K562 (cell line): ENCODE measurements around the gene CDH19. TPM values are rescaled to one million over a fixed set of nuclear protein-coding genes. Genes with fewer than 3 reads are reported as not detected.

Source experiments
- ATAC-seq: fragments of 200-7000 bp; cut with Tn5 transposase; 3 replicates; pipeline ENCODE4 v1.9.1; 2020; ENCODE audit warnings: moderate library complexity
- BruUV-seq: library from RNA; stranded (reverse); fragments of 400-500 nt; replicated peaks from 2 replicates; lab custom pipeline; 2021; lab: Mats Ljungman, UMichigan
- CTCF ChIA-PET: fragments of 300-600 bp; formaldehyde crosslinking; extraction: SDS; loops from one replicate; lab custom pipeline; 2021; ENCODE audit warnings: low intra/inter-chr PET ratio; lab: Yijun Ruan, JAX
- POLR2A ChIA-PET: fragments of 300-600, 350-650 bp; sonication (Branson Sonifier 250); formaldehyde crosslinking; extraction: SDS; loops from one replicate; lab custom pipeline; 2021; ENCODE audit warnings: antibody characterized with exemption, inconsistent platforms; lab: Yijun Ruan, JAX
- DNase-seq, 4 experiments: peaks; one replicate each; pipeline versions ENCODE4 v3.0.0 to v3.0.0-alpha.2; 2011 to 2018; ENCODE audit warnings: low spot score in 3 of 4, mixed read lengths in 3 of 4; ENCODE audit errors: extremely low read depth in 1 of 4
- FAIRE-seq: peaks from 2 replicates; lab custom pipeline; 2011; peaks lifted over from hg19 to GRCh38; lab: Jason Lieb, UNC
- H2AFZ ChIP-seq: 2 replicates; pipeline ENCODE4 v1.6.0; 2011; ENCODE audit warnings: low read depth, low read length, control low read depth, inconsistent platforms
- H3K27ac ChIP-seq: fragments of 200-600 bp; 3 replicates; pipeline ENCODE4 v1.8.0; 2011; ENCODE audit warnings: low read depth, mild to moderate bottlenecking, control low read depth, inconsistent platforms, low read length, moderate library complexity, mixed read lengths; ENCODE audit errors: extremely low read depth
- H3K27me3 ChIP-seq, 2 experiments: fragments of 300-600 bp in 1 of 2; 2 replicates in 1 of 2; 3 replicates in 1 of 2; pipeline versions ENCODE4 v1.6.0 to v1.8.0; 2011; ENCODE audit warnings: inconsistent platforms in 2 of 2, low read length in 2 of 2, mild to moderate bottlenecking in 1 of 2, mixed read lengths in 1 of 2, moderate library complexity in 1 of 2; ENCODE audit not compliant: control insufficient read depth in 2 of 2, insufficient read depth in 2 of 2
- H3K36me3 ChIP-seq: fragments of 300-600 bp; 3 replicates; pipeline ENCODE4 v1.8.0; 2011; ENCODE audit warnings: mild to moderate bottlenecking, low read length, inconsistent platforms; ENCODE audit not compliant: control insufficient read depth, insufficient read depth
- H3K4me1 ChIP-seq, 2 experiments: fragments of 200-600 bp in 1 of 2; replicated peaks in 1 of 2; 2 replicates in 1 of 2; 3 replicates in 1 of 2; pipeline versions ENCODE4 v1.5.1 to v1.8.0; 2011; ENCODE audit warnings: inconsistent platforms in 2 of 2, low read length in 2 of 2, mild to moderate bottlenecking in 1 of 2, mixed read lengths in 1 of 2, moderate library complexity in 1 of 2; ENCODE audit not compliant: control insufficient read depth in 2 of 2, insufficient read depth in 2 of 2
- H3K4me2 ChIP-seq: 2 replicates; pipeline ENCODE4 v1.6.1; 2011; ENCODE audit warnings: low read length, control low read depth, inconsistent platforms, mixed read lengths; ENCODE audit not compliant: insufficient read depth
- H3K4me3 ChIP-seq: fragments of 200-600 bp; sonication (generic), shearing (Covaris generic); 2 replicates; pipeline ENCODE4 v1.5.1; 2016; ENCODE audit warnings: control low read depth, inconsistent platforms
- H3K79me2 ChIP-seq: fragments of 200-600 bp; 3 replicates; pipeline ENCODE4 v1.8.0; 2011; ENCODE audit warnings: low read length, inconsistent platforms; ENCODE audit not compliant: control insufficient read depth, insufficient read depth
- H3K9ac ChIP-seq, 2 experiments: 2 replicates each; pipeline versions ENCODE4 v1.6.0 to v1.6.1; 2011; ENCODE audit warnings: low read depth in 2 of 2, low read length in 2 of 2, control low read depth in 1 of 2, inconsistent platforms in 1 of 2, mild to moderate bottlenecking in 1 of 2, mixed read lengths in 1 of 2; ENCODE audit not compliant: insufficient read depth in 1 of 2
- H3K9me1 ChIP-seq: one replicate; pipeline ENCODE4 v1.6.0; 2011; ENCODE audit warnings: inconsistent platforms, mild to moderate bottlenecking, low read length, moderate library complexity; ENCODE audit not compliant: control insufficient read depth, insufficient read depth
- H3K9me3 ChIP-seq: replicated peaks from 2 replicates; pipeline ENCODE4 v1.5.1; 2011; ENCODE audit warnings: low read depth, low read length, inconsistent platforms; ENCODE audit not compliant: control insufficient read depth, insufficient read depth
- H4K20me1 ChIP-seq: replicated peaks from 2 replicates; pipeline ENCODE4 v1.6.1; 2011; ENCODE audit warnings: low read length, inconsistent platforms, mixed read lengths; ENCODE audit not compliant: control insufficient read depth, insufficient read depth
- BACH1 ChIP-seq: fragments of 200-800 bp; sonication (Bioruptor generic); IDR thresholded peaks from 2 replicates; pipeline ENCODE4 v1.6.1; 2016; ENCODE audit warnings: missing genetic modification characterization, missing compliant biosample characterization
- CREBBP ChIP-seq: IDR thresholded peaks from one replicate; pipeline ENCODE4 v1.6.1; 2012; ENCODE audit warnings: low read depth, mild to moderate bottlenecking, control low read depth, inconsistent platforms, low read length
- EP300 ChIP-seq: IDR thresholded peaks from 2 replicates; pipeline ENCODE4 v1.6.1; 2012; ENCODE audit warnings: low read length, improper control_type of control experiment
- ETV5 ChIP-seq: sonication (generic); formaldehyde crosslinking; IDR thresholded peaks from 2 replicates; pipeline ENCODE4 v1.4.0; 2020; ENCODE audit warnings: low read depth, mild to moderate bottlenecking, missing genetic modification reagents
- FIP1L1 ChIP-seq: fragments of 200-400 bp; formaldehyde crosslinking; IDR thresholded peaks from 2 replicates; pipeline ENCODE4 v1.6.1; 2018; ENCODE audit warnings: mild to moderate bottlenecking, low read depth, low read length; ENCODE audit not compliant: poor library complexity, severe bottlenecking
- GTF2B ChIP-seq: IDR thresholded peaks from 2 replicates; pipeline ENCODE4 v1.6.1; 2011; ENCODE audit not compliant: insufficient read length; ENCODE audit errors: extremely low read depth
- ILK ChIP-seq: fragments of 450-650 bp; IDR thresholded peaks from 2 replicates; pipeline ENCODE4 v1.6.1; 2016; ENCODE audit warnings: missing genetic modification characterization, low read depth, mild to moderate bottlenecking, missing compliant biosample characterization, moderate library complexity, borderline replicate concordance
- NFRKB ChIP-seq: fragments of 450-650 bp; IDR thresholded peaks from 2 replicates; pipeline ENCODE4 v1.6.1; 2016; ENCODE audit warnings: low read depth
- PPARD ChIP-seq: fragments of 250-450 bp; sonication (Bioruptor Pico); IDR thresholded peaks from 2 replicates; pipeline ENCODE4 v1.8.0; 2022; ENCODE audit warnings: inconsistent platforms, mild to moderate bottlenecking, moderate library complexity
- SREBF2 ChIP-seq: sonication (generic); formaldehyde crosslinking; IDR thresholded peaks from 2 replicates; pipeline ENCODE4 v1.4.0; 2020; ENCODE audit warnings: mild to moderate bottlenecking, missing genetic modification reagents
- XRCC5 ChIP-seq: fragments of 200-400 bp; formaldehyde crosslinking; IDR thresholded peaks from 2 replicates; pipeline ENCODE4 v1.6.1; 2017; ENCODE audit warnings: low read depth, mild to moderate bottlenecking, low read length
- ZFX ChIP-seq: sonication (generic); formaldehyde crosslinking; IDR thresholded peaks from 2 replicates; pipeline ENCODE4 v1.8.0; 2022; ENCODE audit warnings: mild to moderate bottlenecking, missing genetic modification reagents, moderate library complexity
- ZNF280B ChIP-seq: fragments of 250-450 bp; sonication (Bioruptor Pico); IDR thresholded peaks from 2 replicates; pipeline ENCODE4 v1.5.1; 2021; ENCODE audit warnings: mild to moderate bottlenecking
- in situ Hi-C: fragments of 300-500 bp; cut with MboI; formaldehyde crosslinking; loops from 4 replicates; pipeline ENCODE4 v1.15.0; 2018; ENCODE audit warnings: inconsistent platforms, mixed read lengths
- intact Hi-C: fragments of 100-400 bp; cut with micrococcal nuclease; formaldehyde crosslinking; loops from 2 replicates; pipeline ENCODE4 v1.14.2; 2022
- polyA plus RNA-seq, 8 experiments: library from polyadenylated mRNA; depleted of rRNA in 4 of 8; stranded (reverse) in 5 of 8; unstranded in 3 of 8; fragments of >200 nt; fragmentation: Nextera tagmentation in 2 of 8; fragmentation: Illumina TruSeq in 1 of 8; extraction: Ambion mirVana in 2 of 8; extraction: Trizol in 1 of 8; gene quantifications; 2 replicates each; pipeline versions ENCODE4 v1.2.1 to v1.2.3, GENCODE V29; 2011 to 2014; ENCODE audit warnings: inconsistent platforms in 1 of 8, missing spikeins in 1 of 8
- total RNA-seq, 7 experiments: library from RNA; depleted of rRNA in 6 of 7; stranded (reverse); fragments of >200 nt in 6 of 7; fragmentation: Illumina TruSeq in 2 of 7; extraction: Trizol in 2 of 7; gene quantifications; 2 replicates each; pipeline versions ENCODE4 v1.2.1 to v1.2.3, GENCODE V29; 2011 to 2021; ENCODE audit warnings: low replicate concordance in 1 of 7
- TF ChIP-seq, protein P1 (sequence below): fragments of 250-450 bp; sonication (Bioruptor Pico); IDR thresholded peaks from 2 replicates; pipeline ENCODE4 v1.5.0; 2022; ENCODE audit warnings: mild to moderate bottlenecking
- TF ChIP-seq, protein P2 (sequence below): fragments of 250-450 bp; sonication (Bioruptor Pico); IDR thresholded peaks from 2 replicates; pipeline ENCODE4 v1.5.0; 2021; ENCODE audit warnings: mild to moderate bottlenecking, borderline replicate concordance

CDH19 gene
- total and polyA plus RNA-seq, 9 of the 15 experiments (the other 6 are each of a cell fraction or from before 2014, with no cell fraction given) = not detected

GRCh38 chr18:66582211-66582610, 21.7 kb downstream of the CDH19 start:
- H3K27me3 ChIP-seq = no peaks in the 10 kb centered on the region
- FAIRE-seq = no peak
- no peaks in the 10 kb centered on the region for H3K9me1 ChIP-seq
- no TSS peak for BruUV-seq
- no peaks in the 10 kb centered on the region for H3K79me2 ChIP-seq
- no peaks in the 10 kb centered on the region for H3K36me3 ChIP-seq
- TF ChIP-seq ILK (tag) (no peak), EP300 (no peak), ETV5 (no peak), CREBBP (no peak), FIP1L1 (no peak), ZNF280B (CRISPR knock-in tag) (no peak), PPARD (CRISPR knock-in tag) (no peak), NFRKB (no peak), ZFX (no peak), XRCC5 (no peak), BACH1 (tag) (no peak), SREBF2 (no peak), GTF2B (no peak)
- TF ChIP-seq, protein P1, sequence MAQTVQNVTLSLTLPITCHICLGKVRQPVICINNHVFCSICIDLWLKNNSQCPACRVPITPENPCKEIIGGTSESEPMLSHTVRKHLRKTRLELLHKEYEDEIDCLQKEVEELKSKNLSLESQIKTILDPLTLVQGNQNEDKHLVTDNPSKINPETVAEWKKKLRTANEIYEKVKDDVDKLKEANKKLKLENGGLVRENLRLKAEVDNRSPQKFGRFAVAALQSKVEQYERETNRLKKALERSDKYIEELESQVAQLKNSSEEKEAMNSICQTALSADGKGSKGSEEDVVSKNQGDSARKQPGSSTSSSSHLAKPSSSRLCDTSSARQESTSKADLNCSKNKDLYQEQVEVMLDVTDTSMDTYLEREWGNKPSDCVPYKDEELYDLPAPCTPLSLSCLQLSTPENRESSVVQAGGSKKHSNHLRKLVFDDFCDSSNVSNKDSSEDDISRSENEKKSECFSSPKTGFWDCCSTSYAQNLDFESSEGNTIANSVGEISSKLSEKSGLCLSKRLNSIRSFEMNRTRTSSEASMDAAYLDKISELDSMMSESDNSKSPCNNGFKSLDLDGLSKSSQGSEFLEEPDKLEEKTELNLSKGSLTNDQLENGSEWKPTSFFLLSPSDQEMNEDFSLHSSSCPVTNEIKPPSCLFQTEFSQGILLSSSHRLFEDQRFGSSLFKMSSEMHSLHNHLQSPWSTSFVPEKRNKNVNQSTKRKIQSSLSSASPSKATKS (CRISPR knock-in tag) = no peak
- TF ChIP-seq, protein P2, sequence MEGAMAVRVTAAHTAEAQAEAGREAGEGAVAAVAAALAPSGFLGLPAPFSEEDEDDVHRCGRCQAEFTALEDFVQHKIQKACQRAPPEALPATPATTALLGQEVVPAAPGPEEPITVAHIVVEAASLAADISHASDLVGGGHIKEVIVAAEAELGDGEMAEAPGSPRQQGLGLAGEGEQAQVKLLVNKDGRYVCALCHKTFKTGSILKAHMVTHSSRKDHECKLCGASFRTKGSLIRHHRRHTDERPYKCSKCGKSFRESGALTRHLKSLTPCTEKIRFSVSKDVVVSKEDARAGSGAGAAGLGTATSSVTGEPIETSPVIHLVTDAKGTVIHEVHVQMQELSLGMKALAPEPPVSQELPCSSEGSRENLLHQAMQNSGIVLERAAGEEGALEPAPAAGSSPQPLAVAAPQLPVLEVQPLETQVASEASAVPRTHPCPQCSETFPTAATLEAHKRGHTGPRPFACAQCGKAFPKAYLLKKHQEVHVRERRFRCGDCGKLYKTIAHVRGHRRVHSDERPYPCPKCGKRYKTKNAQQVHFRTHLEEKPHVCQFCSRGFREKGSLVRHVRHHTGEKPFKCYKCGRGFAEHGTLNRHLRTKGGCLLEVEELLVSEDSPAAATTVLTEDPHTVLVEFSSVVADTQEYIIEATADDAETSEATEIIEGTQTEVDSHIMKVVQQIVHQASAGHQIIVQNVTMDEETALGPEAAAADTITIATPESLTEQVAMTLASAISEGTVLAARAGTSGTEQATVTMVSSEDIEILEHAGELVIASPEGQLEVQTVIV (CRISPR knock-in tag) = no peak
- ATAC-seq = no peak
- H3K4me1 ChIP-seq = no peaks in the 10 kb centered on the region
- in situ Hi-C loops = no loop called here
- DNase-seq = no peak
- ChIA-PET CTCF (no interaction called here), POLR2A (no interaction called here)
- H3K9ac ChIP-seq = no peak overlapping the region
- intact Hi-C loops = no loop called here
- no peaks in the 10 kb centered on the region for H4K20me1 ChIP-seq
- H3K9me3 ChIP-seq = no peaks in the 10 kb centered on the region
- H2AFZ ChIP-seq = no peak overlapping the region
- H3K27ac ChIP-seq = no peak overlapping the region
- H3K4me3 ChIP-seq = no peak overlapping the region
- H3K4me2 ChIP-seq = no peak overlapping the region
